Transverse colon (tissue), 4 donors: ENCODE results near the gene STAG1.

Experiments used
- EP300 ChIP-seq: sonication (generic); formaldehyde crosslinking; IDR thresholded peaks from one replicate; pipeline ENCODE4 v1.6.1; 2017; ENCODE audit warnings: antibody characterized with exemption, low read depth
- POLR2A ChIP-seq: fragments of 450-650 bp; IDR thresholded peaks from one replicate; pipeline ENCODE4 v1.6.1; 2016; ENCODE audit warnings: antibody characterized with exemption, mild to moderate bottlenecking, moderate library complexity
- POLR2AphosphoS5 ChIP-seq, 3 donors: sonication (generic); formaldehyde crosslinking; IDR thresholded peaks; one replicate each; pipeline ENCODE4 v1.6.1; 2016; ENCODE audit warnings: antibody characterized with exemption in 3 of 3
- TF ChIP-seq, protein P1 (sequence below), 5 experiments: fragments of 200-600 bp in 3 of 5; fragments of 450-650 bp in 2 of 5; sonication (generic) in 3 of 5; IDR thresholded peaks; 1 replicate in 2 of 5; 2 replicates in 3 of 5; pipeline ENCODE4 v1.5.1; 2016 to 2017; ENCODE audit warnings: antibody characterized with exemption in 5 of 5, inconsistent platforms in 3 of 5, mild to moderate bottlenecking in 2 of 5, moderate library complexity in 1 of 5

DNA sequence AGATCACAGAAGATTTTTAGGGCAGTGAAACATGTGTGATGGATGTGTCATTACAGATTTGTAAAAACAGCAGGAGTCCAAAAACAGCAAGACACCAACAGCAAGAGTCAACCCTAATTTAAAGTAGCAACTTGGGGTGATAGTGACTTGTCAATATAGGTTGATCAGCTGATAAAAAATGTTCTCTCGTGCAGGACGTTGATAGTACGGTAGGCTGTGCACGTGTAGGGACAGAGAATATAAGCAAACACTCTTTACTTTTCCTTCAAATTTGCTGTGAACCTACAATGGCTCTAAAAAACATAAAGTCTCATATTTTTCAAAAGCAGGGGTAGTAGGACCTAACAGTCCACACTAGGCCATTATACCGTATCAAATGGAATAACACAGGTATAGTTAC is 120.8 kb downstream of the STAG1 start:
- TF ChIP-seq, protein P1, sequence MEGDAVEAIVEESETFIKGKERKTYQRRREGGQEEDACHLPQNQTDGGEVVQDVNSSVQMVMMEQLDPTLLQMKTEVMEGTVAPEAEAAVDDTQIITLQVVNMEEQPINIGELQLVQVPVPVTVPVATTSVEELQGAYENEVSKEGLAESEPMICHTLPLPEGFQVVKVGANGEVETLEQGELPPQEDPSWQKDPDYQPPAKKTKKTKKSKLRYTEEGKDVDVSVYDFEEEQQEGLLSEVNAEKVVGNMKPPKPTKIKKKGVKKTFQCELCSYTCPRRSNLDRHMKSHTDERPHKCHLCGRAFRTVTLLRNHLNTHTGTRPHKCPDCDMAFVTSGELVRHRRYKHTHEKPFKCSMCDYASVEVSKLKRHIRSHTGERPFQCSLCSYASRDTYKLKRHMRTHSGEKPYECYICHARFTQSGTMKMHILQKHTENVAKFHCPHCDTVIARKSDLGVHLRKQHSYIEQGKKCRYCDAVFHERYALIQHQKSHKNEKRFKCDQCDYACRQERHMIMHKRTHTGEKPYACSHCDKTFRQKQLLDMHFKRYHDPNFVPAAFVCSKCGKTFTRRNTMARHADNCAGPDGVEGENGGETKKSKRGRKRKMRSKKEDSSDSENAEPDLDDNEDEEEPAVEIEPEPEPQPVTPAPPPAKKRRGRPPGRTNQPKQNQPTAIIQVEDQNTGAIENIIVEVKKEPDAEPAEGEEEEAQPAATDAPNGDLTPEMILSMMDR (IDR thresholded peaks at IDR 0.05): no peak
- TF ChIP-seq POLR2AphosphoS5 (IDR thresholded peaks at IDR 0.05) (no peak), POLR2A (no peak), EP300 (no peak)
